ENCODE results near the gene ACBD4. TPM values are rescaled to one million over a fixed set of nuclear protein-coding genes. Genes with fewer than 3 reads are reported as not detected.

Gene ACBD4
- total RNA-seq, 1 donor from 2014 or later, result 3.0 TPM

GRCh38 chr17:45136846-45137560, 1.5 kb downstream of the ACBD4 start:
- DNase-seq, result no peak

GRCh38 chr17:45137561-45138305, 2.2 kb downstream of the ACBD4 start:
- no peak for DNase-seq

- DNase-seq, result no peak
Observed at GRCh38 chr17:45138911-45139532, 3.5 kb downstream of the ACBD4 start.

GRCh38 chr17:45139533-45139920, 4.0 kb downstream of the ACBD4 start:
- no peak for DNase-seq

- no peak for DNase-seq
Observed at GRCh38 chr17:45143094-45143670, 7.7 kb downstream of the ACBD4 start.

GRCh38 chr17:45143767-45144198, 8.3 kb downstream of the ACBD4 start:
- peak; percentile 32 for DNase-seq

- DNase-seq, result no peak
Observed at GRCh38 chr17:45144199-45145034, 8.9 kb downstream of the ACBD4 start.

GRCh38 chr17:45145035-45145389, 9.5 kb downstream of the ACBD4 start:
- DNase-seq, result no peak

GRCh38 chr17:45146166-45146565, 10.7 kb downstream of the ACBD4 start:
- no peak for DNase-seq

GRCh38 chr17:45146592-45146889, 11.1 kb downstream of the ACBD4 start:
- no peak for DNase-seq

GRCh38 chr17:45146890-45147580, 11.5 kb downstream of the ACBD4 start:
- no peak for DNase-seq

- DNase-seq, result peak; percentile 72
Observed at GRCh38 chr17:45147581-45148182, 12.2 kb downstream of the ACBD4 start.

- DNase-seq, result peak; percentile 99
Observed at GRCh38 chr17:45148183-45149036, 12.9 kb downstream of the ACBD4 start, which contains the start of gene HEXIM1. Gene HEXIM1, plus strand, starts transcription at chr17:45148475. Its CDS starts 716 bp downstream, at chr17:45149191.

GRCh38 chr17:45149037-45149668, 13.7 kb downstream of the ACBD4 start:
- DNase-seq, result peak; percentile 73

GRCh38 chr17:45149669-45150664, 14.5 kb downstream of the ACBD4 start:
- peak; percentile 69 for DNase-seq

GRCh38 chr17:45150911-45151809, 15.7 kb downstream of the ACBD4 start:
- DNase-seq, result no peak

GRCh38 chr17:45155029-45155428, 19.5 kb downstream of the ACBD4 start:
- DNase-seq, result no peak
